ENCODE data around the gene NKX2-1. TPM values are rescaled to one million over a fixed set of nuclear protein-coding genes. Genes with fewer than 3 reads are reported as not detected.

The NKX2-1 gene
- total and polyA plus RNA-seq, 2 donors (not counting 3 experiments of a cell fraction or from before 2014, with no cell fraction given) = not detected

- no peaks in the 10 kb centered on the region for H3K9me1 ChIP-seq (replicated peaks; ENCODE audit: control insufficient read depth, extremely low read depth, insufficient read depth, low read length)
- FAIRE-seq = no peak
- no peak overlapping the region for H3K27ac ChIP-seq (ENCODE audit: insufficient read depth, low read depth, low read length)
- no peaks in the 10 kb centered on the region for H3K4me1 ChIP-seq (ENCODE audit: control insufficient read depth, extremely low read depth, insufficient read depth, low read length)
- no peak overlapping the region for H3K4me2 ChIP-seq (ENCODE audit: insufficient read depth, low read length)
- BruUV-seq (replicated peaks) = no TSS peak
- ChIA-PET POLR2A (no interaction called here), CTCF (no interaction called here)
- H3K36me3 ChIP-seq (ENCODE audit: control insufficient read depth in 2 of 2, extremely low read depth in 1 of 2, insufficient read depth in 2 of 2, low read length in 2 of 2) = no peaks in the 10 kb centered on the region
- no peak overlapping the region for H2AFZ ChIP-seq (ENCODE audit: low read depth, low read length)
- peaks cover 86 to 93% of the 10 kb centered on the region in 2 experiments for H3K27me3 ChIP-seq (ENCODE audit: control insufficient read depth in 2 of 2, insufficient read depth in 2 of 2, low read length in 2 of 2)
- DNase-seq (ENCODE audit: low read depth, low spot score) = no peak
- H3K9ac ChIP-seq (replicated peaks; ENCODE audit: extremely low read depth, insufficient read depth, low read length) = no peak overlapping the region
- intact Hi-C loops (cut with micrococcal nuclease) = no loop called here
- no peaks in the 10 kb centered on the region for H3K9me3 ChIP-seq (replicated peaks; ENCODE audit: control insufficient read depth, insufficient read depth, low read length)
- no peak overlapping the region for H3K4me3 ChIP-seq (replicated peaks in 1 of 3; ENCODE audit: insufficient read depth in 1 of 3, low read depth in 1 of 3, low read length in 3 of 3)
- no peak for TF ChIP-seq MYC (IDR thresholded peaks at IDR 0.05; ENCODE audit: low read depth, low read length)
- TF ChIP-seq FOS (IDR thresholded peaks at IDR 0.05; ENCODE audit: borderline replicate concordance, insufficient read depth, low read length) = no peak
- TF ChIP-seq MAX (IDR thresholded peaks at IDR 0.05; ENCODE audit: insufficient read depth, insufficient read length) = no peak
- no peak for TF ChIP-seq GATA2 (IDR thresholded peaks at IDR 0.05; ENCODE audit: insufficient read depth, insufficient read length, low read depth, low read length)
- no peak for TF ChIP-seq POLR2AphosphoS5 (IDR thresholded peaks at IDR 0.05; ENCODE audit: insufficient read depth, low read depth, low read length)
- TF ChIP-seq EZH2 (IDR thresholded peaks at IDR 0.05; ENCODE audit: borderline replicate concordance, low read depth, low read length, severe bottlenecking) = no peak
- no peak for TF ChIP-seq CTCF (IDR thresholded peaks at IDR 0.05; ENCODE audit: extremely low read depth in 1 of 2, insufficient read depth in 1 of 2, low read depth in 1 of 2, low read length in 2 of 2)
- TF ChIP-seq POLR2A (IDR thresholded peaks at IDR 0.05; ENCODE audit: low read depth, low read length) = no peak
- TF ChIP-seq JUN (IDR thresholded peaks at IDR 0.05; ENCODE audit: borderline replicate concordance, insufficient read depth, insufficient read length, low read depth) = no peak
- no peaks in the 10 kb centered on the region for H4K20me1 ChIP-seq (replicated peaks; ENCODE audit: control insufficient read depth, extremely low read depth, insufficient read depth, low read length)
- H3K79me2 ChIP-seq (ENCODE audit: control insufficient read depth, insufficient read depth, low read length) = no peaks in the 10 kb centered on the region
- dilution Hi-C loops (cut with MboI; ENCODE audit: extremely low pct_ligation_motif_present, low sequenced_read_pairs) = no loop called here
These were observed 7.9 kb downstream of the NKX2-1 start for GRCh38 chr14:36511981-36512584.
